Measurements from ENCODE around the gene SLC35F3. TPM values are rescaled to one million over a fixed set of nuclear protein-coding genes. Genes with fewer than 3 reads are reported as not detected.

SLC35F3 gene
- total and polyA plus RNA-seq, 2 donors from 2014 or later = 0.41 to 0.66 TPM

DNA sequence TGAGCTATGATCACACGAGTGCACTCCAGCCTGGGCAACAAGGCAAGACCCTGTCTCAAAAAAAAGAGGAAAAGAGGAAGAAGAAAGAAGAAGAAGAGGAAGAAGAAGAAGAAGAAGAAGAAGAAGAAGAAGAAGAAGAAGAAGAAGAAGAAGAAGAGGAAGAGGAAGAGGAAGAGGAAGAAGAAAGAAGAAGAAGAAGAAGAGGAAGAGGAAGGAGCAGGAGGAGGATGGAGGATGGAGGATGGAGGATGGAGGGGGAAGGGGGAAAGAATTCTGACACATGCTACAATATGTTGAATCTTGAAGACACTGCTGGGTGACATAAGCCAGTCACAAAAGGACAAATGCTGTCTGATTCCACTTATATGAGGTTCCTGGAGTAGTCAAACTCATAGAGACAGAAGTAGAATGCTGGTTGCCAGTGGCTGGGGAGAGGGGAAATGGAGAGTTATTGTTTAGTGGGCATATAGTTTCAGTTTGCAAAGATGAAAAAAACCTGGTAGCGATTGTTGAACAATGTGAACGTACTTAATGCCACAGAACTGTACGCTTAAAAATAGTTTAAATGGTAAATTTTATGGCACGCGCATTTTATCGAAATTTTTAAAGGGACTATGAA lies 421.5 kb downstream of the SLC35F3 start:
- H3K4me3 ChIP-seq (ENCODE audit: low read length in 3 of 3) = peak overlapping the region in 2 of 3 donors; percentile 6 to 17
- FAIRE-seq (no peak), DNase-seq (no peak)
- H3K4me1 ChIP-seq (ENCODE audit: control insufficient read depth in 2 of 3, insufficient read depth in 2 of 3, low read depth in 1 of 3, low read length in 3 of 3) = no peaks in the 10 kb centered on the region
- no peaks in the 10 kb centered on the region for H3K27me3 ChIP-seq (ENCODE audit: control insufficient read depth, insufficient read depth, low read length)
- TF ChIP-seq, protein P1, sequence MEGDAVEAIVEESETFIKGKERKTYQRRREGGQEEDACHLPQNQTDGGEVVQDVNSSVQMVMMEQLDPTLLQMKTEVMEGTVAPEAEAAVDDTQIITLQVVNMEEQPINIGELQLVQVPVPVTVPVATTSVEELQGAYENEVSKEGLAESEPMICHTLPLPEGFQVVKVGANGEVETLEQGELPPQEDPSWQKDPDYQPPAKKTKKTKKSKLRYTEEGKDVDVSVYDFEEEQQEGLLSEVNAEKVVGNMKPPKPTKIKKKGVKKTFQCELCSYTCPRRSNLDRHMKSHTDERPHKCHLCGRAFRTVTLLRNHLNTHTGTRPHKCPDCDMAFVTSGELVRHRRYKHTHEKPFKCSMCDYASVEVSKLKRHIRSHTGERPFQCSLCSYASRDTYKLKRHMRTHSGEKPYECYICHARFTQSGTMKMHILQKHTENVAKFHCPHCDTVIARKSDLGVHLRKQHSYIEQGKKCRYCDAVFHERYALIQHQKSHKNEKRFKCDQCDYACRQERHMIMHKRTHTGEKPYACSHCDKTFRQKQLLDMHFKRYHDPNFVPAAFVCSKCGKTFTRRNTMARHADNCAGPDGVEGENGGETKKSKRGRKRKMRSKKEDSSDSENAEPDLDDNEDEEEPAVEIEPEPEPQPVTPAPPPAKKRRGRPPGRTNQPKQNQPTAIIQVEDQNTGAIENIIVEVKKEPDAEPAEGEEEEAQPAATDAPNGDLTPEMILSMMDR (IDR thresholded peaks at IDR 0.05; ENCODE audit: borderline replicate concordance, extremely low read depth, insufficient read depth) = no peak
- no peak overlapping the region for H3K27ac ChIP-seq (ENCODE audit: low read depth in 2 of 2, low read length in 2 of 2)
- no peaks in the 10 kb centered on the region for H3K36me3 ChIP-seq (ENCODE audit: control insufficient read depth in 2 of 3, insufficient read depth in 3 of 3, low read length in 3 of 3)
- H3K9ac ChIP-seq (ENCODE audit: low read length in 3 of 3) = no peak overlapping the region
- intact Hi-C loops (cut with DNase I) = no loop called here
- H3K9me3 ChIP-seq (ENCODE audit: control insufficient read depth in 2 of 3, insufficient read depth in 1 of 3, low read length in 3 of 3) = no peaks in the 10 kb centered on the region

DNA sequence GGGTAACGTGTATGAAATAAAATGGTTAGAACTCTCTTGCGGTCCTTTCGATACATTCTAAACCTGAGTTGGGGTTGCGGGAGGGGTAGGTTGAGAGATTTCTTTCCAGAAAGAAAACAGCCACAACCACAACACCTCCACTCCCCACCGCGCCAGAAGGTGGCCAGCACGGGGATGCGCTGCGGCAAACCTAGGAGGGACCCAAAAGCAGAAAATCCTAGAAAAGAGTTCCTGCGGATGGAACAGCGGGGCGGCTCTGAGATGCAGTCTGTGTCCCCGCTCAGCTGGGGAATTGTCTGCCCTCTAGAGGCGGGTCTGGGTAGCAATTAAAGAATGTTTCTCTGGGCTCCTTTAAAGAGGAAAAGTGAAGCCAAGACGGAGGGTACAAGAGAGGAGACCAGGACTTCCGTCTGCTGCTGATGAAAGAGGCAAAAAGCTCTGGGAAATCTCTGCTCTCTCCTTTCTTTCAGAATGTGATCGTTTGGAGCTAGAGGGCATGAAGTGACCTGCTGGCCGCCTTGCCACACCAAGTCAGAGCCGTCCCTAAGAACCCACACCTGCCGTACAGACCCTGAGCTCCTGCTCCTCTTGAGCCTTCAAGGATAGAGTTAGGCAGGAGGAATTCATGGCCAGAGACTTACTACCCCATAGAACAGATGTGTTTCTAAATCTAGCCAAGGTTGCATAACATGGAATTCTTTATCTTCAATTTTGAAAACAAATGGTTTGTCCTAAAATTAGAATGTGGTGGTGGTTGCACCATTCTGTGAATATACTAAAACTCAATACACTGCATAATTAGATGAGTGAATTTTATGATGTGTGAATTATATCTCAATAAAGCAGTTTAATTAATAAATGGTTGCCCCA lies 422.3 kb downstream of the SLC35F3 start:
- Histone ChIP-seq H3K4me3 (ENCODE audit: low read length in 3 of 3) (peak overlapping the region in 2 of 3 donors; percentile 6 to 17), H3K9me3 (ENCODE audit: control insufficient read depth in 2 of 3, insufficient read depth in 1 of 3, low read length in 3 of 3) (no peaks in the 10 kb centered on the region), H3K36me3 (ENCODE audit: control insufficient read depth in 2 of 3, insufficient read depth in 3 of 3, low read length in 3 of 3) (no peaks in the 10 kb centered on the region), H3K27me3 (ENCODE audit: control insufficient read depth, insufficient read depth, low read length) (no peaks in the 10 kb centered on the region), H3K9ac (ENCODE audit: low read length in 3 of 3) (no peak overlapping the region), H3K27ac (ENCODE audit: low read depth in 2 of 2, low read length in 2 of 2) (no peak overlapping the region), H3K4me1 (ENCODE audit: control insufficient read depth in 2 of 3, insufficient read depth in 2 of 3, low read depth in 1 of 3, low read length in 3 of 3) (no peaks in the 10 kb centered on the region)
- intact Hi-C loops (cut with DNase I) = no loop called here
- no peak for FAIRE-seq
- peak in 4 of 5 donors; percentile 52 to 76 (median 66) for DNase-seq
- TF ChIP-seq, protein P1 (IDR thresholded peaks at IDR 0.05; ENCODE audit: borderline replicate concordance, extremely low read depth, insufficient read depth) = peak; percentile 55

DNA sequence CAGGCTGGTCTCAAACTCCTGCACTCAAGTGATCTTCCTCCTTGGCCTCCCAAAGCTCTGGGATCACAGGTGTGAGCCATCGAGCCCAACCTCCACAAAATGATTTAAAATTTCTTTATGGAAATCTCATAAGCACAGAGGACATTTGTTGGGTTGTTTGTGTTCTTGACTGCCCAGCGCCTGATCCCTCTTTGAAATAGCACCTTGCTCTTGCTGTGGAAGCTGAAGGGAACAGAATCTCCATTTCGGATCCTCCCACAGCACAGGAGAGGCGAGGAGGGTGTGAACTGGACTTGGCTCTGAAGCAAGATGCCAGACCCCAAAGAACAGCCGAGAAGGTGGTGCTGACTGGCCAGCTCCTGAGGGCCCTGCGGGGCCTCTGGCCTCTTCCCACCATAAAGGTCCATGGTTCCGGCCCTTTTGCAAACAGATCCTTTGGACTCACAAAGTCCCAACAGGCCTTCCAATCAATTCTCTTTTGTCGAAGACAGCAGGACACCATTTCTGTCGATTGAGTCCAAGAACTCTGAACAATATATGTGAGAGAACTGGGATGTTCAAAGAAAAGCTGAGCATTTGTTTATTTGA lies 423.2 kb downstream of the SLC35F3 start:
- TF ChIP-seq, protein P1 (IDR thresholded peaks at IDR 0.05; ENCODE audit: borderline replicate concordance, extremely low read depth, insufficient read depth) = no peak
- Histone ChIP-seq H3K9me3 (ENCODE audit: control insufficient read depth in 2 of 3, insufficient read depth in 1 of 3, low read length in 3 of 3) (no peaks in the 10 kb centered on the region), H3K27me3 (ENCODE audit: control insufficient read depth, insufficient read depth, low read length) (no peaks in the 10 kb centered on the region), H3K36me3 (ENCODE audit: control insufficient read depth in 2 of 3, insufficient read depth in 3 of 3, low read length in 3 of 3) (no peaks in the 10 kb centered on the region), H3K9ac (ENCODE audit: low read length in 3 of 3) (no peak overlapping the region), H3K4me3 (ENCODE audit: low read length in 3 of 3) (no peak overlapping the region), H3K4me1 (ENCODE audit: control insufficient read depth in 2 of 3, insufficient read depth in 2 of 3, low read depth in 1 of 3, low read length in 3 of 3) (no peaks in the 10 kb centered on the region), H3K27ac (ENCODE audit: low read depth in 2 of 2, low read length in 2 of 2) (no peak overlapping the region)
- DNase-seq = no peak
- intact Hi-C loops (cut with DNase I) = no loop called here
- no peak for FAIRE-seq

All from kidney (tissue), 14 donors.